Keratinocyte (primary cell): ENCODE measurements around the gene GLRX2. TPM values are rescaled to one million over a fixed set of nuclear protein-coding genes. Genes with fewer than 3 reads are reported as not detected.

Source experiments
- polyA plus RNA-seq, 5 experiments: library from polyadenylated mRNA; depleted of rRNA in 3 of 5; stranded (reverse) in 3 of 5; stranded (forward) in 1 of 5; unstranded in 1 of 5; fragments of >200 nt; gene quantifications; 1 replicate in 1 of 5; 2 replicates in 3 of 5; 3 replicates in 1 of 5; pipeline versions ENCODE4 v1.2.1 to v1.2.3, GENCODE V29; 2011 to 2012; ENCODE audit warnings: missing spikeins in 2 of 5, low read depth in 1 of 5, low replicate concordance in 1 of 5
- small RNA-seq, 3 experiments: library from RNA; depleted of rRNA; stranded (forward); fragments of <200 nt; gene quantifications; one replicate each; pipeline ENCODE3, GENCODE V24; 2012; ENCODE audit warnings: low read depth in 3 of 3, low replicate concordance in 1 of 3; ENCODE audit not compliant: insufficient read length in 3 of 3

The GLRX2 gene
- polyA plus RNA-seq, 1 donor (not counting 4 experiments of a cell fraction or from before 2014, with no cell fraction given) = 29.2 TPM

Small RNAs within 50 kb of the gene (small RNA-seq; reads per million reads assigned to genes)
- 0 to 1.7 (median 1.0) reads per million in 3 experiments for gene MIR1278
- 0.67 to 3.0 (median 1.2) reads per million in 3 experiments for gene SCARNA18B

Other genes with a start within 250 kb of the GLRX2 start
- gene UCHL5, start 46.1 kb downstream of the GLRX2 start, polyA plus RNA-seq = 26.5 to 53.7 TPM (median 34.0 TPM) in 3 replicates
- 22.0 to 27.1 TPM (median 25.6 TPM) in 3 replicates for gene RO60, start 45.8 kb downstream of the GLRX2 start, polyA plus RNA-seq
- gene CDC73, start 16.6 kb upstream of the GLRX2 start, polyA plus RNA-seq = 27.2 to 45.3 TPM (median 42.1 TPM) in 3 replicates
- gene B3GALT2, start 81.2 kb upstream of the GLRX2 start, polyA plus RNA-seq = not detected in 3 replicates